ENCODE results near the gene CDADC1. TPM values are rescaled to one million over a fixed set of nuclear protein-coding genes. Genes with fewer than 3 reads are reported as not detected.
A peak's percentile ranks its signal among the peaks of the same experiment; 100 is the strongest.

The CDADC1 gene
- total and polyA plus RNA-seq, 2 donors (not counting 3 experiments of a cell fraction or from before 2014, with no cell fraction given): 2.4 to 9.1 TPM

DNA sequence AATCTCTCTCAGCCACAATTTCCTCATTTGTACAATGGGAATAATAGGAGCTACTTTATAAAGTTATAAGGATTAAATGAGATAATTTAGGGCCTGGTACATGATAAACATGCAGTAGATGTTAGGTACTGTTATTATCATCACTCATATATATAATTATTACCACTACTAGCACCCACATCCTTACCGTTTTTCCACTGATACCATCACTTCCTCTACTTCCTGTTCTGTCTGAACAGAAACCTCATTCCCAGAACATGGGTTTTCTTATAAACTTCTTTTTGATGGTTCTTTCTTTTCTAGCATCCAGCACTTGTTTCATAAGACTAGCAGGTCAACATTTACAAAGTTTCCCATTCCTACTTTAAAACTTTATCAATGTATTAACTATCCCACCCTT is 6.3 kb downstream of the CDADC1 start:
- no TSS peak for BruUV-seq (replicated peaks)
- Histone ChIP-seq H3K79me2 (ENCODE audit: control insufficient read depth, insufficient read depth, low read length) (peaks cover 5% of the 10 kb centered on the region), H3K4me2 (ENCODE audit: insufficient read depth, low read length) (peak overlapping the region; percentile 1), H3K9ac (replicated peaks; ENCODE audit: extremely low read depth, insufficient read depth, low read length) (no peak overlapping the region), H2AFZ (ENCODE audit: low read depth, low read length) (no peak overlapping the region), H3K4me1 (ENCODE audit: control insufficient read depth, extremely low read depth, insufficient read depth, low read length) (peaks cover 6% of the 10 kb centered on the region), H3K9me3 (replicated peaks; ENCODE audit: control insufficient read depth, insufficient read depth, low read length) (no peaks in the 10 kb centered on the region), H3K9me1 (replicated peaks; ENCODE audit: control insufficient read depth, extremely low read depth, insufficient read depth, low read length) (no peaks in the 10 kb centered on the region), H3K27me3 (ENCODE audit: control insufficient read depth in 2 of 2, insufficient read depth in 2 of 2, low read length in 2 of 2) (no peaks in the 10 kb centered on the region), H3K27ac (ENCODE audit: insufficient read depth, low read depth, low read length) (peak overlapping the region; percentile 41), H3K36me3 (ENCODE audit: control insufficient read depth in 2 of 2, extremely low read depth in 1 of 2, insufficient read depth in 2 of 2, low read length in 2 of 2) (peaks cover 7% of the 10 kb centered on the region in 2 experiments), H4K20me1 (replicated peaks; ENCODE audit: control insufficient read depth, extremely low read depth, insufficient read depth, low read length) (no peaks in the 10 kb centered on the region), H3K4me3 (replicated peaks in 1 of 3; ENCODE audit: insufficient read depth in 1 of 3, low read depth in 1 of 3, low read length in 3 of 3) (no peak overlapping the region)
- no peak for FAIRE-seq
- dilution Hi-C loops (cut with MboI; ENCODE audit: extremely low pct_ligation_motif_present, low sequenced_read_pairs) (no loop called here), intact Hi-C loops (cut with micrococcal nuclease) (no loop called here)
- CTCF ChIA-PET: interaction anchor here (2.4 kb wide), 1 partner anchor 27 kb away, joined by 6 read pairs; no protein-coding TSS in a partner anchor
- POLR2A ChIA-PET: no interaction called here
- no peak for TF ChIP-seq JUN (IDR thresholded peaks at IDR 0.05; ENCODE audit: borderline replicate concordance, insufficient read depth, insufficient read length, low read depth)
- no peak for TF ChIP-seq FOS (IDR thresholded peaks at IDR 0.05; ENCODE audit: borderline replicate concordance, insufficient read depth, low read length)
- no peak for TF ChIP-seq POLR2AphosphoS5 (IDR thresholded peaks at IDR 0.05; ENCODE audit: insufficient read depth, low read depth, low read length)
- TF ChIP-seq GATA2 (IDR thresholded peaks at IDR 0.05; ENCODE audit: insufficient read depth, insufficient read length, low read depth, low read length): peak; percentile 17
- DNase-seq (ENCODE audit: low read depth, low spot score): peak; percentile 19

DNA sequence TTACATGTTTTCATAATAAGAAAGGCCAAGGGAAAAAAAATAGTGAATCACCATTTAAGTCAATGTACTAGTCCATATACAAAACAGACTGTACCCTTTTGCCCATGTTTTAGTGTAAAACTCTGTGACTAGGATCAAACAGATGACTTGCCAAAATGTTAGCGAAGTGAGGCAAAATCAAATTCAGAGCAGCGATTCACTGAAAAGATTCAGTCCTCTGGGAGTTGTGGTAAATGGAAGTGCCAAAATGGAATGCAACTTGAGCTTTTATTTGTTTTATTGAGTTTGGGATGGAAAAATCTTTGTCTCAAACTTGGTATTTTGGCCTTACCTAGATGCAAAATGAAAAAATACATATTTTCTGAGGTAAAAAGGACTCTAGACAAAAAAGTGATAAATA is 9.1 kb downstream of the CDADC1 start:
- peak; percentile 15 for FAIRE-seq
- BruUV-seq (replicated peaks): no TSS peak
- H3K9ac ChIP-seq (replicated peaks; ENCODE audit: extremely low read depth, insufficient read depth, low read length): no peak overlapping the region
- H3K36me3 ChIP-seq (ENCODE audit: control insufficient read depth in 2 of 2, extremely low read depth in 1 of 2, insufficient read depth in 2 of 2, low read length in 2 of 2): peaks cover 13% of the 10 kb centered on the region in 2 experiments
- H3K4me2 ChIP-seq (ENCODE audit: insufficient read depth, low read length): no peak overlapping the region
- H3K27ac ChIP-seq (ENCODE audit: insufficient read depth, low read depth, low read length): no peak overlapping the region
- dilution Hi-C loops (cut with MboI; ENCODE audit: extremely low pct_ligation_motif_present, low sequenced_read_pairs) (no loop called here), intact Hi-C loops (cut with micrococcal nuclease) (no loop called here)
- no peaks in the 10 kb centered on the region for H4K20me1 ChIP-seq (replicated peaks; ENCODE audit: control insufficient read depth, extremely low read depth, insufficient read depth, low read length)
- no peak for TF ChIP-seq POLR2AphosphoS5 (IDR thresholded peaks at IDR 0.05; ENCODE audit: insufficient read depth, low read depth, low read length)
- no peak for TF ChIP-seq GATA2 (IDR thresholded peaks at IDR 0.05; ENCODE audit: insufficient read depth, insufficient read length, low read depth, low read length)
- TF ChIP-seq, protein P1, sequence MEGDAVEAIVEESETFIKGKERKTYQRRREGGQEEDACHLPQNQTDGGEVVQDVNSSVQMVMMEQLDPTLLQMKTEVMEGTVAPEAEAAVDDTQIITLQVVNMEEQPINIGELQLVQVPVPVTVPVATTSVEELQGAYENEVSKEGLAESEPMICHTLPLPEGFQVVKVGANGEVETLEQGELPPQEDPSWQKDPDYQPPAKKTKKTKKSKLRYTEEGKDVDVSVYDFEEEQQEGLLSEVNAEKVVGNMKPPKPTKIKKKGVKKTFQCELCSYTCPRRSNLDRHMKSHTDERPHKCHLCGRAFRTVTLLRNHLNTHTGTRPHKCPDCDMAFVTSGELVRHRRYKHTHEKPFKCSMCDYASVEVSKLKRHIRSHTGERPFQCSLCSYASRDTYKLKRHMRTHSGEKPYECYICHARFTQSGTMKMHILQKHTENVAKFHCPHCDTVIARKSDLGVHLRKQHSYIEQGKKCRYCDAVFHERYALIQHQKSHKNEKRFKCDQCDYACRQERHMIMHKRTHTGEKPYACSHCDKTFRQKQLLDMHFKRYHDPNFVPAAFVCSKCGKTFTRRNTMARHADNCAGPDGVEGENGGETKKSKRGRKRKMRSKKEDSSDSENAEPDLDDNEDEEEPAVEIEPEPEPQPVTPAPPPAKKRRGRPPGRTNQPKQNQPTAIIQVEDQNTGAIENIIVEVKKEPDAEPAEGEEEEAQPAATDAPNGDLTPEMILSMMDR (IDR thresholded peaks at IDR 0.05; ENCODE audit: extremely low read depth in 1 of 2, insufficient read depth in 1 of 2, low read depth in 1 of 2, low read length in 2 of 2): no peak
- no peak for TF ChIP-seq POLR2A (IDR thresholded peaks at IDR 0.05; ENCODE audit: low read depth, low read length)
- TF ChIP-seq, protein P2, sequence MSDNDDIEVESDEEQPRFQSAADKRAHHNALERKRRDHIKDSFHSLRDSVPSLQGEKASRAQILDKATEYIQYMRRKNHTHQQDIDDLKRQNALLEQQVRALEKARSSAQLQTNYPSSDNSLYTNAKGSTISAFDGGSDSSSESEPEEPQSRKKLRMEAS (IDR thresholded peaks at IDR 0.05; ENCODE audit: insufficient read depth, insufficient read length): no peak
- TF ChIP-seq JUN (IDR thresholded peaks at IDR 0.05; ENCODE audit: borderline replicate concordance, insufficient read depth, insufficient read length, low read depth): no peak
- TF ChIP-seq EZH2 (IDR thresholded peaks at IDR 0.05; ENCODE audit: borderline replicate concordance, low read depth, low read length, severe bottlenecking): no peak
- TF ChIP-seq FOS (IDR thresholded peaks at IDR 0.05; ENCODE audit: borderline replicate concordance, insufficient read depth, low read length): no peak
- TF ChIP-seq MYC (IDR thresholded peaks at IDR 0.05; ENCODE audit: low read depth, low read length): no peak
- POLR2A ChIA-PET: no interaction called here
- no peak for DNase-seq (ENCODE audit: low read depth, low spot score)
- no peaks in the 10 kb centered on the region for H3K9me1 ChIP-seq (replicated peaks; ENCODE audit: control insufficient read depth, extremely low read depth, insufficient read depth, low read length)
- H2AFZ ChIP-seq (ENCODE audit: low read depth, low read length): no peak overlapping the region
- peaks cover 5% of the 10 kb centered on the region for H3K4me1 ChIP-seq (ENCODE audit: control insufficient read depth, extremely low read depth, insufficient read depth, low read length)
- no peaks in the 10 kb centered on the region for H3K27me3 ChIP-seq (ENCODE audit: control insufficient read depth in 2 of 2, insufficient read depth in 2 of 2, low read length in 2 of 2)
- peaks cover 5% of the 10 kb centered on the region for H3K79me2 ChIP-seq (ENCODE audit: control insufficient read depth, insufficient read depth, low read length)
- H3K4me3 ChIP-seq (replicated peaks in 1 of 3; ENCODE audit: insufficient read depth in 1 of 3, low read depth in 1 of 3, low read length in 3 of 3): no peak overlapping the region
- no peaks in the 10 kb centered on the region for H3K9me3 ChIP-seq (replicated peaks; ENCODE audit: control insufficient read depth, insufficient read depth, low read length)
- CTCF ChIA-PET: interaction anchor here (2.3 kb wide), 1 partner anchor 9 kb away, joined by 12 read pairs; the partner anchor contains the start of gene CDADC1
